NCI-H1092 (cell line): ENCODE data around the gene SLC2A9.
"Not testable (repeated sequence)": the region's sequence is repeated elsewhere in the genome, so short reads cannot be mapped to it uniquely, and the experiment has no call there.

Experiments used
- DNase-seq: peaks from one replicate; lab custom pipeline; 2025; lab: John Stamatoyannopoulos, UW

The SLC2A9 gene

DNA sequence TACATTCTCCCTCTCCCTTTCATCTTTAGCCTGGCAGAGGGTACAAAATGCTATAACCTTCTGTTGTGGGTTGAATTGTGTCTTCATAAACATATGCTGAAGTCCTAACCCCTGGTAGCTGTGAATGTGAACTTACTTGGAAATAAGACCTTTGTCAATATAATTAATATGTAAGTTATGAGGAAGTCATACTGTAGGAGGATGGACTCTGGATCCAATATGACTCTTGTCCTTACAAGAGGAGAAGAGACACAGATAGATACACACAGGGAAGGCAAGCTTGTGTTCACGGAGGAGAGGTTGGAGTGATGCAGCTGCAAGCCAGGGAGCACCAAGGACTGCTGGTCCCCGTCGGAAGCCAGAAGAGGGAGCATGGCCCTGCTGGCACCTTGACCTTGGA, 94.7 kb downstream of the SLC2A9 start:
- no peak for DNase-seq

DNA sequence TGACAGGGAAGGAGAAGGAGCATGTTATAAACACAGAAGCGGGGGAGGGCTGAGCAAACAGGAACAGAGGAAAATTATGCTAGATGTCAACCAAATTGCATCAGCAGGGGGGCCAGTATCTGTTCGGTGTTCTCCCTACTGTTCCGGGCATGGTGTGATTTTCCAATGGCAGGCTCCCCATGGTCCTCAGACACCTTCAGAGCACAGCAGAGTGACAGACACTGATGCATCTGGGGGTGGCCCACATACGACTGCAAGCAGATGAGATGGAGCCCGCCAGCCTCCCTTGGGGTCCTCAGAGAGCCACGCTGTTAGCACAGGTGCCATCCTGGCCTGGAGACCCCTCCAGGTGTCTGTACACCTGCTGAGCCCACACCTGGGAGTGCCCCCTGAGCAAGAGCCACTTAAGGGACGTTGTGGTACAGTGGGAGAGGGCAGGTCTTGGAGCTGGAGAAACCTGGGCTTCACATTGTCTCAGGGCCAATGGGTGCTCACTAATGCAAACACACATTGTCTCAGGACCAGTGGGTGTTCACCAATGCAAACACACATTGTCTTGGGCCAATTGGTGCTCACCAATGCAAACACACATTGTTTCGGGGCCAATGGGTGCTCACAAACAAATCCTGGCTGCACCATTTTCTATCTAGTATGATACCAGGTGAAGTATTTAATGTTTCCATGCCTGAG, 95.4 kb downstream of the SLC2A9 start:
- peak; percentile 65 for DNase-seq

DNA sequence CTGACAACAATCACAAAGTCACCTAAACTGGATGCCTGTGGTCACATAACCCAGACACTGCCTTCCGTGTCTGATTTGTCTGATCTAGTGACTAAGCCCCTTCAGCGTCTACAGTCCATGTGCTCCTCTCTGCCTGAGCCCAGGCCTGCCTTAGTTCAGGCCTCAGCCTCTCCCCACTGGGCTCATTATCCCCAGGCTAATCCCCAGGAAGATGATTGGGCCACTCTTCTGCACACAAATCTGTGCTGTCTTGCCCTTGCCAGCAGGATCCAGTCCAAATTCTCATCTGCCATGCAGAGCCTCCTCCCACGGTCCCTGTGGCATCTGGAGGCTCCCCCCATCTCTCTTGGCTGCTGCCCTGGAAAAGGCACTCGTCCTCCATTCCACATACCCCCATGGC, 96.5 kb downstream of the SLC2A9 start:
- peak; percentile 34 for DNase-seq

DNA sequence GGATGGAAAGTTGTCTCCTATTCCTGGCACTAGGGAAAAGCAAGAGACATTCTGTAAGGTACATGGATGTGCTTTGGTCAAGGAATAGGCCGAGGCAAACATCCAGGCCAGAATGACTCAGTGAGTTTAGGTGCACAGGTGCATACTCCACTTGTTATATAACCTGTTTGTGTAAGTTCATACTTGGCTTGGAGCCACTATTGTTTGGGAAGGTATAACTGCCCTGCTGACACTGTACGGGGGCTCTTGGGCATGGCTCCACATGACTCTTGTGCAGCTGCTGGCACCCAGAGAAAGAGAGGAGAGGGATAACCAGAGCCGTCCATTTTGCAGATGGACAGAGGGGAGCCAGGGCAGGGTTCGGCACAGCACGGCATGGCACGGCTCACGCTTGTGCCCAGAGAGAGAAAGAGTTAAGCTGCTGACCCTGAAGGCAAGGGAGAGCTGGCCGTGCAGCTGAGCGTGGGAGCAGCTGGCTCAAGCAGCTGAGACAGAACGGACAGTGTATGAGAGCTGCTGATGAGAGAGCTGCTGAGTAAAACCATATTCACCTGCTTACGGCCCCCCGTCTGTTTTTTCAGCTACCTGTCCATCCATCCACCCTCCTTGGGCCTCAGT, 98.0 kb downstream of the SLC2A9 start:
- no peak for DNase-seq

DNA sequence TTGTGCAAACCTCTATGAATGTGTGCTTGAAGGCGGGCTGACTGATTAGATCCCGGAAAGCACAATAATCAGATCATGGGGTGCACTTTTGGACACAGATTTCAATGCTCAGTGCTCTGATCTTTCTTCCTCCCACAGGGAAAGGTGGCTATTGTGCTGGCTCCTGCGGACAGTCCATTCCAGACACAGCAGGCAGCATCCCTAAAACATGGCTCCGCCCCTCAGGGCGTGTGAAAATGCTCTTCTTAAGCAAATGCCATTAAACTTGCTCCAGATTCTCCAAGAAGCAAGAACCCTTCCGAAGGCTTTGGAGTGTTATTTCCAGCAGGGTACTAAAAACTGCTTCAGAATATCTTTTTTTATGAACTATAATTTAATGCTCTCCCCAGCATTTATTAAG, 100.0 kb downstream of the SLC2A9 start:
- no peak for DNase-seq

DNA sequence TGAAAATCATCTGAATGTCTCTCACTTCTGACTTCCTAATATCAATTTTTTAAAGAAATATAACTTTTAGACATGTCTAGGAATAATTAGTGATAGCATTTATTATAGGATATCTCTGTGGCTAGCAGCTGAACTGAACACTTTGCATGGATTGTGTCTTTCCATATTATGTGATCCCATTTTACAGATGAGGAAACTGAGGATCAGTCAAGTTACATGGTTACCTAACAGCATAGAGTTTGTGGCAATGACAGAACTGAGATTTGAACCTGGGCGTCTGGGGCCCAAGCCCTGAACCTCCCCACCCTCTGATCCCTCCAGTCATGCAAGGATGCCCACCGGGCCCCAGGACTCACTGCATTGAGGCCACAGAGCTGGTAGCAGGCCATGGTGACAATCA, 101.3 kb downstream of the SLC2A9 start:
- DNase-seq = no peak

DNA sequence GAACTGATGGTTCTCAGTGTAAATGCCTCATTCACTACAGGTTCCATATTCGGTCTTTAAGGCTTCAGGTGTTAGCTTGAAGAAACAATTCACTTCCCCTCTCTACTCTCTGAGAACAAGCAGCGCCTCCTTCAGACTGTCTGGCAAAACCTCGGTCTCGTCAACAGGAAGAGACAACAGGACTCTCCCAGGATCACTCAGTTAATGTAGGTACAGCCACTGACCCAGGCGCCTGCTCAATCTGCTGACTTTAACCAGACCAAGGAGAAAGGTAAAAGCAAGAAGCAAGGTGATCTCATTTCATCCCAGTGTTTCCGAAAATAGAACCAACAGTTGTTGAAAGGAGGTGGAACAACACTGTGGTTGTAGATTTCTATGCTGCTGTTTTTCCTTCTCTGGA, 102.2 kb downstream of the SLC2A9 start:
- no peak for DNase-seq

DNA sequence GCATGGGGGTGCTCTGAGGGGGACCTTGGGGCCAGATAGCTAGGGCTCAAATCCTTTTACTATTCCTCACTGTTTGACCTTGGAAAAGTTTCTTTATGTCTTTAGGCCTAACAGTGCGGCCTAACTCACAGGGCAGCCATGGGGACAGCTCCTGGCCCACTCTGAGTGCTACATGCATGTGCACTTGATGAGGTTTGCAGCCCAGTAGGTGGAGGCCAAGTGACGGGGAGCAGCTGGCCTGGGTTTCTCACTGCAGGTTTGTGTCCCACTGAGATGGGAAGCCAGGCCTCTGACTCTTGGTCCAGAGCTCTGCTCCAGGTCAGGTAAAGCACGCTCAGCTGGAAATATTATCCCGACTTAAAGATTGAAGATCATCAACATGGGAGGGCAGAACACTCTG, 102.8 kb downstream of the SLC2A9 start:
- DNase-seq = no peak

DNA sequence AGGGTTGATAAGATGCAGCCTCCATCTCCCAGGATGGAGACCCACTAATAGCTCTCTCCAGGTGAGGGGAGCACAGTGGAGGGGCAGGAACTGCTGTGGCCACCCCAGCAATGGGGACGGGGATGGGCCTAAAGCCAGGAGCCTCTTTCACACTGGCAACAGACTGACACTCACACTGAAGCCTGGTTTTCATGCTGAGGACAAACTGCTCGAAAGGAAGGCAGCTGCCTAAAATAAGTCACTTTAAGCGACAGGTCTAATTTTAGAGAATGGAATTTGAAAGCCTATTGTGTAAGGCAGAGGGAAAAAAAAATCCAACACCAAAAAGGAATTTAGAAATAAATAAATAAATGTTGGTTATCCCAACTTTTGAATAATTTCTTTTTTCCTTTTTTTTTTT, 104.4 kb downstream of the SLC2A9 start:
- no peak for DNase-seq

DNA sequence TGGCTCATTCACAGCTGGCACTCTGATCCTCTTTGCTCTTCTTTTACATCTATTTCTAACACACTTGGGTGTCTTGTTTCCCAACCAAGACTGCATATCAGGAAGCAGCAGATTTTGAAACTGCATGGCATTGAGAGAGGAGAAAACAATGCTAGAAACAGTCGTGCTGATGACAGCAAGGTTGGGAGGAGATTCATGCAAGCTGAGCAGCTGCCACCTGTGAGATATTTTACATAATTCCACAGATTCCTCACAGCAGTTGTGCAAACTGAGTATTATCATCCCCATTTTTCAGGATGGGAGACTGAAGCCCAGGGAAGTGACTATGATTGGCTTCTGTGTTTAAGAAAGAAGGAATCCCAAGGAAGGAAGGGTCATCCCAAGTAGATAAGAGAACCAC, 105.0 kb downstream of the SLC2A9 start:
- DNase-seq = no peak

DNA sequence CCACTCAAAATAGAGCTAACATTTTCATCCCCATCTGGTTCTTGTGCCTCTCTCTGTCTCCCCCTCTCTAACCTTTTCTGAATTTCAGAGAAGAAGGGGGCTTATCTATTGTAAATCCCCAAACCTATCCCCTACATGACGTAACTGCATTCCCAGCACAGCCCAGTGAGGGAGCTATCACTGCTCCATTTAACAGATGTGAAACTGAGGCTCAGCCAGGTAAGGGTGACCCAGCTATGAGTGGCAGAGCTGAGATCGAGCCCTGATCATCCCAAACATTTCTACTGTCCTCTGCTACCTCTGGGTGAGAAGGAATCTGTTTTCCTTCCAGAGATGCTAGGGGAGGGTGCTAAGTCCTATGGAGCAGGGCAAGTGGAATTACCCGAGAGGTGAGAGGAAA, 107.5 kb downstream of the SLC2A9 start:
- no peak for DNase-seq

DNA sequence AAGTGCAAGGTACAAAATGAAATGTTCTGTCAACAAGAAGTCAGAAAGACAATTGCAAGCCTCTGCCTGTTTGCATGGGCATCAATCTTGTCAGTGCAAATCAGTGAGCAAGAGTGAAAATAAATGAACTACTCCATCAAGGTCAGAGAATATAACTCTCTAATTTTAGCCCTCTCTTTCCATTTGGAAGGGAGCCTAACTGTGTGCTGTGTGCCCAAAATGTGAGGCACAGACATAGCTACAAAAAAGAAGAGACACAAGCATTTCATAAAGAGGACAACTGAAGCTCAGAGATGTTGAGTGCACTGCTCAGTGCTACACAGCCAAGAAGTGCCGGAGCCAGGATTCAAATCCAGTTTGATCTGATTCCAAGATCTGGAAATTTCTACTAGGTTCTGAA, 114.3 kb downstream of the SLC2A9 start:
- no peak for DNase-seq

DNA sequence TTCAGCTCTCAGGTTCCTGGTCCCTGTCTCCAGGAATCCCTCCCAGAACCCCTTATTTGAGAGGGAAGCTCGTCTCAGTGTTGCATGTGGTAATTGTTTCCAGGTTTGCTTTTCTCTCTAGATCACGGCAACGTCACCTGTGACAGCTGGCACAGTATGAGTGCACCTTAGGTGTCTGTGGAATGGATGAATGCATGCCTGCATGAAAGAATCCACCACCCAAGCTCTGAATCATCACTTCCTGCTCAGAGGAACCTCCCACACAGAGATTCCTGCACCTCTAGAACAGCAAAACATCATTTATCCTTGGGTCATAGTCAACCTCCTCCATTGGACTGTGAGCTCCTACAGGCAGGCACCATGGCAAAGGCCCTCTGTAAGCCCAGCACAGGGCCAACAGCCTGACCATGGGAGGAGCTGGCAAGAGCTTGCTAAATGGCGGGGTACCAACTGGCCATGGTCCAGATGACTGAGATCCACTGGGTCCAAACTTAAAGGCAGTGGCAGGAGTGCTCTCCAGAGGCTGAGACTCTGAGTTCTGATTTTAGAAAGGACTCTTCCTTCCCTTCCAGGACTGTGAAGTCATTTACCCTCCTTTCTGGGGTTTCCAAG, 116.2 kb downstream of the SLC2A9 start:
- DNase-seq = no peak

DNA sequence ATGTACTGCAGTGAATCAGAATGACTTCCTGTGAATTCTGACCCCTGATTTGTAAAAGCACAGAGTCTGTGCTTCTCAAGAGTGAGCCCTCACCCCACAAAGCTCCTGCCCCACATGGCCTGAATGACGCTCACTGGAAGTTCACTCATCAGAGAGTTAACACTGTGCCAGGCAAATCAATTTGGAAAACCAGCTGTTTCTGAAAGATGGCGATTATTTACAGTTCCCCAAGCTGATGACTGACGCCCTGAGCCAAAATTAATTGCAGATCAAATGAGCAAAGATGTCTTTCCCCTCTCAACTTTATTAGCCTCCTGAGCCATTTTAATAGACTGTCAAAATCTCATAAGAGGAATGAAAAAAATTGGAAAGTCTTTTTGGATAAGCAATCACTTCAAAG, 118.0 kb downstream of the SLC2A9 start:
- DNase-seq = no peak

DNA sequence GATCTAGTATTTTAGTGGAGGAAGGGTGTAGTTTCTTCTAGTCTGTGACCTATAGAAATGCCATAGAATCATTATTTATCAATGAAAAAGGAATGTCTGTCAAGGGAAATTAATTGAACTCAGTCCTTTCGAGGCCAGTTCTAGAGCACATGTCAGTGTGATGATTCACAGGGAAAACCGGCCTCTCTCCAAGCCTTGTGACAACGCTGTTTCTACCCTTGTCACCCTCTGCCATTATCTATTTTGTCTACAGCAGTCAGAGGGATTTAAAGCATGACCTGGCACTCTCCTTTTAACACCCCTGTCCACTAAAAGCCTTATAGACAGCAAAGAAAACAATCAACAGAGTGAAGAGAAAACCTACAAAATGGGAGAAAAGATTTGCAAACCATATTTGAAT, 120.0 kb downstream of the SLC2A9 start:
- no peak for DNase-seq

DNA sequence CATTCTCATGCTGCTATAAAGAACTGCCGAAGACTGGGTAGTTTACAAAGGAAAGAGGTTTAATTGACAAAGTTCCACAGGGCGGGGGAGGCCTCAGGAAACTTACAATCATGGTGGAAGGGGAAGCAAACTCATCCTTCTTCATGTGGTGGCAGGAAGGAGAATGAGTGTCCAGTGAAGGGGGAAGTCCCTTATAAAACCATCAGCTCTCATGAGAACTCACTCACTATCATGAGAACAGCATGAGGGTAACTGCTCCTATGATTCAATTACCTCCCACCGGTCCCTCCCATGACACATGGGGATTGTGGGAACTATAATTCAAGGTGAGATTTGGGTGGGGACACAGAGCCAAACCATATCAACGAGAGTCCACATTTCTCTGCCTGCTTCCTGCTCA, 120.7 kb downstream of the SLC2A9 start:
- DNase-seq = not testable (repeated sequence)

DNA sequence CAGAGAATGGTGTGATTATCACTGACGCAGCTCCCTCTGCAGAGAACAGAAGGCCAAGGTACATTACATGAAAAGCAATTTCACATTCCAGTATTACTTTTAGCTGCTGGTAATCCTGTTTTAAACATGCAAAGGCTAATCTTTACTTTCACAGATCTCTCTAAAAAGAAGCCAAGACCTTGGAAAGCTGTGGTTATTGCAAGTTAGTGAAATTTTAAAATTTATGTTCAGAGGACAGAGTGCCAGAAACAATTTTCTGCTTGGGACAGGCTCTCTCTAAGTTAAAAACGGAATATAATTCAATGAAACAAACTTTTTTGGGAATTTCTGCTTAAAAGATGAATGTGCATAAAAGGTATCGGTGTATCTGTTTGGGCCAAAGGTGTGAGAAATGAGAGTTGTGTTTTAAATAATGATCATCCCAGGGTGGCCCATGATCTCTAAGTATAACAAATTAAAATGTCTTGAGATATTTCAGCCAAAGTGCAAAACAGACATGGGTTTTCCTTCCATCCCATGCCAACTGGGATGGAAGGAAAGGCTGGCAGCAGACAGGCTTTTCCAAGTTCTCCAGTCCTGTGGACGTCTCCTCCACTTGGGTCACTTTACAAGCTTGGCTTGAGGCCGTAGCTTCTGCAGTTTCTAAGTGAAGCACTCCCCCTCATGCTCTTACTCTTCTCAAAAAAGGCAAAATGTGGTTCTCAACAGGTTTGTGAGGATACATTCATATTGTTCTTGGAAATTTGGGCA, 121.8 kb downstream of the SLC2A9 start:
- DNase-seq = no peak

DNA sequence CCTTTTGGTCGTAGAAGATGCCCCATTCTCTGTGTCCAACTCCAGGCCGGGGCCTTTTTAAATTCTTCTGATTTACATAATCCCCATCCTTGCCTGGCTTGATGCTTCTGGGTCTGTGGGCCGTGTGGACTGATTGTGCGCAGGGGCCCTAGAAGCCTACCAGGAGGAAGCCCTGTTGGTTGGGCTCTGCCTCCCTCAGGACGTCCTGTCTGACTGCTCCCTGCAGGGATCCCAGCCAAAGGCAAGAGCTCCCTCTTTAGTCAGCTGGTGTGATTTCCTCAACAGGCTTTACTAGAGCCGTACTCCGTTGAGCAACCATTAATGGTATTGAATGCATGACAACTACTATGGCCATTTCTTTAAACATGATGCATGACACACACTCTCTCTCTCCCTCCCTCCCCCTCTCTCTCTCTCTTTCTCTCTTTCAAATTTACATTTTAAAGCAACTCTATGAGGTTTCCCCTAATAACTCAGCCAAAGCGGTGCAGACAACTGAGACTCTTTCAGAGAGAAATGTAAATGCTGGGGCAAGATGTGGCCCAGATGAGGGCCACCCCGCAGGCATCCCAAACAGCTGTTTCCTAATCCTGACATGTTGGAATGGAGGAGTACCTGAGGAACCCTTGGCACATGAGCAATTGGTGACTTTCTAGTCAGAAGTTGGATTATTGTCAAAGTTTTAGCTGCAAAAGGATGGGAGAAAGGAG, 122.5 kb downstream of the SLC2A9 start:
- no peak for DNase-seq

DNA sequence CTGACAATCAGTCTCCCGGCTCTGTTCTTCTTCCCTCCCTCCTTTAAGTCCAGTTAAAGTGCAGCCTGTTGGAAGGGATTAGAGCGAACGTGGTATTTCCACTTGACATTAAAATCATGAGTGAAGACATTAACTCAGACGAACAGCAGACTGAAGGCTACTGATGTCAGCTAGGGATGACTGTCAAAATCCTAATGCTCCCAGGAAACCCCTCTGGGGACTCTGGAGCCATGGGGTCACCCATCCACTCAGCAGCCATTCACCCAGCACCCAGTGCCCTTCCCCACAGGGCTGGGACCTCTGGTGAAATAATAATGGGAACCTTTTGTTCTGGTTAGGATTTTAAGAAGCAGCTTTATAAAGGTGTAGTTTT, 126.0 kb downstream of the SLC2A9 start:
- no peak for DNase-seq

DNA sequence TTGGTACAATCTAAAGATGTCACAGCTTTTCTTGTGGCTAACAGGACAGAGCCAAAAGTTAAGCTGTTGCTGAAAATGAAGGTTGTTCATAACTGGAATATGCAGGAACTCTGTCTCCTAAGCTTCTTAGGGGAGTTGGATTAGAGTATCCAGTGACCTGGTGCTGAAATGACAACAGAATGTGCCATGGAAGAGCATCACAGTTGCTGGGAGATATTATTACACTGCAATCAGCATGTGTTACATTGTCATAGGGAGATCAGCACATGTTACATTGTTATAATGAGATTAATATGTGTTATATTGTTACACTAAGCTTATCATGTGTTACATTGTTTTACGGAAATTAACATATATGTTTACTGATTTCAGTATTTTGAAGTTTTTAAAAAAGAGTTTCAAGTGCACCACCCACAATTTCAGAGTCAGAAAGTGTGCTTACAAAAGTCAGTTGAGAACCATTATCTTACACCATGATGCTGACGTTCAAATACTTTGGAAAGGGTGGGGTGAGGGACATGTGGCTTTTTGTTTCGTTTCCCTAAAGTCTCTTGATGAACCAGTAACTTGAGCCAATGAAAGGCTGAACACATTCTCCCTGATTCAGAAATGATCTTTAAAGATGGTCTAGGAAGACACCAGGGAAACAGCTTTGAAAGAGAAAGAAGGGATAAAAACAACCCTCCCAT, 126.5 kb downstream of the SLC2A9 start:
- DNase-seq = no peak

DNA sequence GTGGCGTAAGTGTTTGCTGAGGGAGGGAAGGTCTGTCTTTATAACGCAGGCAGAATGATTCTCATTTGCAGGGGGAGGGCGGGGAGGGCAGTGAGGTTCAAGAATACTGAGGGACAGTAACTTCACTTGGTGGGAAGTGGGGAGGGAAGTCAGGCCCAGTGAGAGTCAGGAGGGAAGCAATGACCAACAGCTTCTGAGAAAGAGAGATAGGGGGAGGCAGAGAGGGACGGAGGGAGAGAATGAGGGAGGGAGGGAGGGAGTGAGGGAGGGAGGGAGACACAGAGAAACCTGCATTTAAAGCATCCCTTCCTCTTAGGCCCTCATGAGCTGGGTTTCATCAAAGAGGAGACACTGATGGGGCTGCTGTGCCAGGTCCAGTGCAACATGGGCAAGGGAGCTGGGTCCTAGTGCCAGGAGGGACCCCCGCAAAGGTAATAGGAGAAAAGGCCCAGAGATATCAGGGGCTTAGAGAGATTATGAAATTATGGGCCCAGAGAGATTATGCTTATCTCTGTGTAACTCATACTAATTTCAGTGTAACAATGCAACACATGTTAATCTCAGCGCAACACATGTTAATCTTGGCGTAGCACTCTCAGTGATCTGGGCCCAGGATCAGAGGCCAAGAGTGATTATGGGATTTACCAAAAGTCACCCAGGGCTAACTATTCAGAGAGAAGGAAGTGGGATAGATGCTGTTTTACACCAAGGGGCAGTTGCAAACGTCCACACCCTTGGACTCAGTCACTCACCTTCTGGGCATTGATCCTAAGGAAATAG, 127.8 kb downstream of the SLC2A9 start:
- no peak for DNase-seq
